ENCODE measurements around the gene TMEM63C.

- TF ChIP-seq, protein P1, sequence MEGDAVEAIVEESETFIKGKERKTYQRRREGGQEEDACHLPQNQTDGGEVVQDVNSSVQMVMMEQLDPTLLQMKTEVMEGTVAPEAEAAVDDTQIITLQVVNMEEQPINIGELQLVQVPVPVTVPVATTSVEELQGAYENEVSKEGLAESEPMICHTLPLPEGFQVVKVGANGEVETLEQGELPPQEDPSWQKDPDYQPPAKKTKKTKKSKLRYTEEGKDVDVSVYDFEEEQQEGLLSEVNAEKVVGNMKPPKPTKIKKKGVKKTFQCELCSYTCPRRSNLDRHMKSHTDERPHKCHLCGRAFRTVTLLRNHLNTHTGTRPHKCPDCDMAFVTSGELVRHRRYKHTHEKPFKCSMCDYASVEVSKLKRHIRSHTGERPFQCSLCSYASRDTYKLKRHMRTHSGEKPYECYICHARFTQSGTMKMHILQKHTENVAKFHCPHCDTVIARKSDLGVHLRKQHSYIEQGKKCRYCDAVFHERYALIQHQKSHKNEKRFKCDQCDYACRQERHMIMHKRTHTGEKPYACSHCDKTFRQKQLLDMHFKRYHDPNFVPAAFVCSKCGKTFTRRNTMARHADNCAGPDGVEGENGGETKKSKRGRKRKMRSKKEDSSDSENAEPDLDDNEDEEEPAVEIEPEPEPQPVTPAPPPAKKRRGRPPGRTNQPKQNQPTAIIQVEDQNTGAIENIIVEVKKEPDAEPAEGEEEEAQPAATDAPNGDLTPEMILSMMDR (IDR thresholded peaks at IDR 0.05; ENCODE audit: low read length) = no peak
- TF ChIP-seq EZH2 (optimal IDR thresholded peaks at IDR 0.05; ENCODE audit: low read depth, low read length) = no peak
Measured at GRCh38 chr14:77217551-77217950, 36.0 kb downstream of the TMEM63C start.

Data from MM.1S (cell line).